SH-SY5Y (cell line): Measurements from ENCODE around the gene NFAM1.

ENCODE experiments used
- GATA2 ChIP-seq: IDR thresholded peaks from 2 replicates; pipeline ENCODE4 v1.6.1; 2011; ENCODE audit warnings: mild to moderate bottlenecking, low read depth, low read length
- GATA3 ChIP-seq: IDR thresholded peaks from 2 replicates; pipeline ENCODE4 v1.6.1; 2011; ENCODE audit warnings: low read depth, mild to moderate bottlenecking, low read length, moderate library complexity

The NFAM1 gene

DNA sequence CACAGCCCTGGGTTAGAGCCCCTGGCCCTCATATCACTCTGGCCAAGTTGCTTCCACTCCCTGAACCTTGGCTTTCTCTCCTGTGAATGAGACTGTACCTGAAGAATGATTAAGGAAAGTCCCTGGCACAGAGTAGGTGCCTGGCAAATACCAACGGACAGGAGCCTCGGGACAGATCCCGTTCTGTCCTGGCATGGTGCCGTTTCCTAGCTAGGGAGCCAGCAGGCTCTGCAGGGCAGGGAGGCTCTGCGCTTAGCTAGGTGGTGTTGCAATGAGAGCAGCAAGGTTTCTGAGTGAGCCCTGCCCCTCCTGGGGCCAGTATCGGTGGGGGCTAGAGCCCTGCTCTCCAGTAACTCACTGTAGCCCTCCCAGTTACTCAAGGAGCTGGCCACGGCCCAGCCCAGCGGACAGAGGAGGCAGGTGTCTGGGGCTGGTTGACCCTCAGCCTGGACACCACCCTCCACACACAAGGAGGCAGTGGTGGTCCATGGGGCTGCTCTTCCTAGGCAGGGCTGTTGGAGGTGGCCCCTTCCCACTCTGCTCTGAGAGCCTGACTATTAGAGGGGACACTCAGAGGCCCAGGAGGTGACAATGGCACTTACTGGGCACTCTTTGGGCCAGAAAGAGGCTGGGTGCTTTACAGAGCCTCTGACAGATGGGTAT lies 74.4 kb downstream of the NFAM1 start:
- TF ChIP-seq GATA3: no peak
- no peak for TF ChIP-seq GATA2

DNA sequence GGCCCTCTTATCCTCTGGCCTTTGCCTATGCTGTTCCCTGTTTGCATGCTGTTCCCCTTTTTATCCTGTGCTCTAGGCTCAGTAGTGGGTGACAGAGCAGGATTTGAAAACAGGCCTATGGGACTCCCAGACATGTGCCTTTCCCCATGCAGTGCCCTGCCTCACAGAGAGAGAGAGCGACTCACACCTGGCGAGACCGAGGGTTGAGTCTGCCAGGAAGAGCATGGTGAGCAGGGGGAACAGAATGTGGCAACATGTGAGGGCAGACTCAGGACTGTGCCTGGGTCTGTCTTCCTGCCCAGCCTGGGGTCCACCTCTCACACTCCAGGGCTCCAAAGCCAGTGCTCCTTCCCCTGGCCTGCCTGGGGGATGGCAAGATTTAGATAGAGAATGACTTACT lies 75.0 kb downstream of the NFAM1 start:
- TF ChIP-seq GATA3 (no peak), GATA2 (no peak)

DNA sequence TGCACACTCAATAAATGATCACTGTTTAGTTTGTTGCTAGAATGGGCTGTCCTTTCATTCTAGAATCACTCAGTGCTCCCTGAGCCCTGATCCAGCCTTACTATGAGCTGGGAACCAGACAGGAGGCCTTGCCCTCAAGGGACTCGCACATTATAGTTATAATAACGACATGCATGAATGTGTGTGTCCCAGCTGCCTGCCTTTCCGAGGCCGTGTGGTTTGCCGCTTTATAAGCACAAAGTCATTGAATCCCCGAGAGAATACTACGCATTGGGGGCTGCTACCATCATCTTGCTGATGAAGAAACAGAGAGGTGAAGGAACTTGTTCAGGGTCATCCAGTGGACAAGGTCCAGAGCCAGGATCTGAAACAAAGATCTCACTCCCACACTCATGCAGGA lies 75.7 kb downstream of the NFAM1 start:
- no peak for TF ChIP-seq GATA2

DNA sequence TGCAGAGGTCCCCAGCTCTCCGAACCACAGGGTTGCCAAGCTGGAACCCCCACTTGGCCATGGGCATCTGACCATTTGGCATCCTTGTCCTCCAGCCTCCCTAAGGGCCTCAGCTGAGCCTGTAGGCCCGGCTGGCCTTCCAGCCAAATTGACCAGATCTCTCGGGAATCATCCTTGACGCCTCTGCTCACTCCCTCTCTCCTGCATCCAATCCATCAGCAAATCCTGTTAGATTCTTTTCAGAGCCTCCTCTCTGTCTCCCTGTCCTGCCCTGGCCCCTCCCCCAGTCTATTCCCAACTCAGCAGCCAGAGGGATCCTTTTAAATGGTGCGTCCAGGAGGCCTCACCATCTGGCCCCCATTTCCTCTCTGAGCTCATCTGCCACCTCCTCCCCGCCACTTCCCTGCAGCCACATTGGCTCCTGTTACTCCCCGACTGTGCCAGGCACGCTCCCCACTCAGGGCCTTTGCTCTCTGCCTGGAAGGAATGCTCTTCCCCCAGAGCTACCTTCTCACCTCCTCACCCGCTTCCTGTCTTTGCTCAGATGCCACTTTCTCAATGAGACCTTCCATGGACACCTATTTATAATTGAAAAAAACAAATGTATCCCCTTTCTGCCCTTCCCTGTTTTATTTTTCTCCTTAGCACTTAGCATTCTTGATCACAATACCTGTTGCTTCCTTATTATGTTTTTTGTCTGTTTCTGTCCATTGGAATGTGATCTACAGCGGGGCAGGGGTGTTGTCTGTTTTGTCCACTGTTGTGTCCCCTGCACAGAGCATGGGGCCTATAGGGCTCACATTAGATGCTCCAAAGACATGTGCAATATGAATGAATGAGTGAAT lies 78.1 kb downstream of the NFAM1 start:
- TF ChIP-seq GATA3 (no peak), GATA2 (no peak)

DNA sequence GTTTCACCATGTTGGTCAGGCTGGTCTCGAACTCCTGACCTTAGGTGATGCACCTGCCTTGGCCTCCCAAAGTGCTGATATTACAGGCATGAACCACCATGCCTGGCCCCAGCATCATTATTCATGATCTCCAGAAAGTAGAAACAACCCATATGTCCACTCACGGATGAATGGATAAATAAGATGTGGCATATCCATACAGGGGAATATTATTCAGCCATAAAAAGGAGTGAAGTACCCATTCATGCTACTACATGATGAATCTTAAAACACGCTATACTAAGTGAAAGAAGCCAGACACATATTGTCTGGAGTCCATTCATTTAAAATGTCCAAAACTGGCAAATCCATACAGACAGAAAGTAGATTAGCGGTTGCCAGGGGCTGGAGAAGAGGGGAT lies 81.8 kb downstream of the NFAM1 start:
- TF ChIP-seq GATA2 (no peak), GATA3 (no peak)

DNA sequence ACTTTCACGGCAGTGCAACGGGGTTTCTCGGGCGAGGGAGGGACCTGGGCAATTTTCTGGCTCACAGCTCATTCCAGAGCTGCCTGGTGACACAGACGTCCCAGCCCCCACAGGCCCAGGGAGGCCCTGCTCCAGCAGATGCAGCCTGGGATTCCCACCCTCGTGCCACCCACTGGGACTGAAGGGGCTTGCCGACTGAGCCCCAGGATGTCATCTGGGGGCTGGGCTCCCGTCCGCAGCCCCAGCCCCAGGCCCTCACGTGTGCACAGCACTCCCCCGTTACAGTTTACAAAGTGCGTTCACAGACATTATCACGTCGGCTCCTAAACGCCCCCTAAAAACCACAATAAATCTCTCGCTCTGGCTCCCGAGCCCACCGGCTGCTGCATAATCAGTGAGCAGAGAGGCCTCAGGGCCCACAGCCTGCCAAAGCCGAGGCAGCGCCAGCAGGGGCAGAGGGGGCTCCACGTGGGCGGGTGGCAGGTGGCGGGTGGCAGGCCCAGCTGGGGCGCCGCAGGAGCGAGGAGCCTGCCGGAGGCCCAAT lies 84.8 kb downstream of the NFAM1 start:
- TF ChIP-seq GATA2: no peak

DNA sequence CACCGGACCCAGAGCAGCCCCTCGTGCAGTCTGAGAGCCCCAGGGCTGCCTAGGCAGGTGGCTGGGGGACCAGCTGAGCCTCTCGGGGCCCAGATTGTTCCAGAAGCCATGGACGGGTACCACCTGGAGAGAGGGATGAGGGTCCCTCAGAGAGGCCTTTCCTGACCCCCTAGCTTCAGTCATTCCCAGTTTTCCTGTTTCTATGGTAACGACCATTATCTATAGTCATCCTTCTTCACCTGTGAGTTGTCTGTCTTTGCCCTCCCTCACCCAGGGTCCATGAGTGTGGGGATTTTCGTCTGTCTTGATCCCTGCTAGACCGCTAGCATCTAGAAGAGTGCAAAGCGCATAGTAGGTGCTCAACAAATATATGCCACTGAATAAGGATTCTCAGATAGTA lies 85.5 kb downstream of the NFAM1 start:
- no peak for TF ChIP-seq GATA3
- no peak for TF ChIP-seq GATA2

DNA sequence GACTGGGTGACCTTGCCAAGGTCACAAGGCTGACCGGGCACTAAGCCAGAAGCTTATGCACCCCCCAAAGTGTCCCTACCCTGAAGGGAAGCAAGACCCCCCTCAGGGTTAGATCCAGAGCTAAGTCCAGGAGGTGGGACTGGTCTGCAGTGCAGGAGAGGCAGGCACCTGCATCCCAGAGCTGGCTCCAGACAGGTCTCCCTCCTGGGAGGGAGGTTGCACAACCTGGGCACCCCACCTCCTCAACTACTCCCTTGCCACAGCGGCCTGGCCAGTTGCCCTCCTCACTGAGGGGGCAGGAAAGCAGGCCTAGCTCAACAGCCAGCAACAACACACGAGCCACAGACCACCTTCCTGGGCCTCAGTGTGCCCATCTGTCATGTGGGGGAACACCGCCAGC lies 86.7 kb downstream of the NFAM1 start:
- TF ChIP-seq GATA3 (no peak), GATA2 (no peak)

DNA sequence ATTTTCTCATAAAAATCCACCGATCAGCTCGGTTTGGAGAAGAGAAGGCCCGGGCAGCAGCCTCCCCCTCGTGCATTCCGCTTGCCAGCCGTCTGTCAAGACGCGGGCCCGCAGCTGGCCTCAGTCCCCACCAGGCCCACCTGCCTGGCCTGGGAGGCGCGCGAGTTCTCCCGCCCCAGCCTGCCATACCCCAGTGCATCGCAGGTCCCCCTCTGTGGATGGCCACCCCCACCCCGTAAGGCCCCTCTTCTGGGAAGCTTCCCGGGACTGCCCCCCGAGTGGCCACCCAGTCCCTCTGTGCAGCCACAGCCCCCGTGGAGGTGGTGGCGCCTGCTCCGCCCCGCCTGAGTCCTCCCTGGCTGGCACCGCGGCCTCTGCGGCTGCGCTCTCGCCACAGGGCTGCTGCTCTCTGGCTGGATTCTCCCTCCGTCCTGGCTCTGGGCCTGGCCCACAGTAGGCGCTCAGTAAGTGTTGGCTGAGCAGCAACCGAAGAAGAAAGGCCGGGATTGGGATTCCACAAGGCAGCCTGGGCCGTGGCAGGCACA lies 87.8 kb downstream of the NFAM1 start:
- TF ChIP-seq GATA2 (no peak), GATA3 (no peak)

DNA sequence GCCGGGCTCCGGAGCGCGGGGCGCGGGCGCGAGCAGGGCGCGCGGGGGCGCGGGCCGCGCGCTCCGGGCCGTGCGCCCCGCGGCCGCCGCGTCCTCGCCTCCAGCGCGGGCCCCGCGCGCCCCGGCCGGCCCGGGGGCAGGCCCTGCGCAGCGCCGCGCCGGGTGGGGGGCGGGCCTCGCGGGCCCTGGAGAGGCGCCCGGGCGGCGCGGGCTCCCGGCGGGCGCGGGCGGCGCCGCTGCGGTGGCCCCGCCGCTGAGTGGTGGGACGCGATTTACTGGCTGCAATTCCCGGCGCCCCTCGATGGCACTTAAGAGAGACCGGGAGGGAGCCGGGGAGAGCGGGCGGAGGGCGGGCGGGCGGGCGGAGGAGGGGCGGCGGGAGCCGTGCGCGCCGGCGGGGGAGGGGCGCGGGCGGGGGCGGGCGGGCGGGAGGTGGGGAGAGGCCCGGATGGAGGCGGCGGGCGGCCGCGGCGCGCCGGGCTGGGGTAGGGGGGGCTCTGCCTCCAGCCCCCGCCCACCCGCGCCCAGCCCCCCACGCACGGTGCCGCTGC lies 88.6 kb downstream of the NFAM1 start:
- TF ChIP-seq GATA2 (no peak), GATA3 (no peak)

DNA sequence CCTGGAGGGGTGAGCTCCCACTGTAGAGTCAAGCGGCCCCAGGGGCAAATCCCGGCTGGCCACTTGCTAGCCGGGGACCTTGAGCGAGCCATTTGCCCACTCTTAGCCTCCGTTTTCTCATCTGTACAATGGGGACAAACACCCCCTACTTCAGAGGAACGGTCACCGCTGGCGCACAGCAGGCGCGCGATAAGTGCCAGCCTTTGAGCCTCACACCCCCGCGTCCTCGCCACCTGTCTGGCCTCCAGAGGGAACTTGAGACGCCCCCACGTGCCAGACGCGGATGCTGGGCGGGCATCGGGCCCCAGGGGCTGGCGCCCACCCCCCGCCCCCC lies 89.1 kb downstream of the NFAM1 start:
- TF ChIP-seq GATA2 (no peak), GATA3 (no peak)

DNA sequence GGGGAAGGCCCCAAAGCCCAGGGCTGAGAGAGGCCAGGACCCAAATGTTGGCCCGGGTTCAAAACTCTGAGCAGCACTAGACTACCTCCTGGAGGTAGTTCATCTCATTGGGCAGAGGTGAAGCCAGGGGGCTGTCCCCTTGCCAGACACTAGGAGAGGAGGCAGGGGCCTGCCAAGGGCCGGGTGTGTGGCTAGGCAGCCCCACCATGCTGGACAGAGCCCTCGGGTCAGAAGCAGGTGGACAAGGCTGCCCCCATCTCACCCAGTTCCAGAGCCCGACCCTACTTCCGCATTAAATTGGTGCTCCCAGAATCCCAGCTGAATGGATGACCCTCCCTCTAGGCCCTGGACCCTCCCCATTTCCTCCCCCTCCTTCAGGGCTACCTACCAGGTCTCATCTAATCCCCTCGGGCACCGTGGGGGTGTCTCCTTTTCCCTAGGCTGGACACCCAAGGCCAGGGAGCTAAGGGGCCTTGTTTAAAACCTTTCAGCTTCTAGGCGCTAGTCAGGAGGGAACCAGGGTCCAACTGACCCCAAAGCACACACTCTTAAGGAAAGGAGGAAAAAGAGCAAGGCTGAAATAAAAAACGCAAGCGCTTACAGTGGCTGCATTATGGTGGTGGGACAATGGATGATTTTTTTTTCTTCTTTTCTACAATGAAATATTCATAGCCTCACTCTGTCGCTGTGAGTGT lies 89.6 kb downstream of the NFAM1 start:
- TF ChIP-seq GATA3: no peak
- no peak for TF ChIP-seq GATA2

DNA sequence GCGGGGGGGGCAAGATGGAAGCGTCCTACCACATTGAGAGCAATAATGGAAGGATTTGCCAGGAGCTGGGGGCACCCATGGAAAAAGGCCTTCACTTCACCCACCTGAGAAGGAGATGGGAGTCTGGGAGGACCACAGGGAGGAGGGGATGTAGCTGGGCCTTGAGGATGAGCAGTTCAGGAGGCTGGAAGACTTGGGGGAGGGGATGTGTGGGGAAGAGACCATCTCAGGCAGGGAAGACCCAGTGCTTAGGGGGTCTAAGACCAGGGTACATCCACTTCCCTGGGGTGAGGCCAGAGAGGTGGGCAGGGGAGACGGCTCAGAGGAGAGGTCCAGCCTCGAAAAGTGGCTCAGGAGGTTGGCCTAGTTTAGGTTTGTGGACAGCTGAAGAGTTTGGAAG lies 90.4 kb downstream of the NFAM1 start:
- TF ChIP-seq GATA3 (no peak), GATA2 (no peak)

DNA sequence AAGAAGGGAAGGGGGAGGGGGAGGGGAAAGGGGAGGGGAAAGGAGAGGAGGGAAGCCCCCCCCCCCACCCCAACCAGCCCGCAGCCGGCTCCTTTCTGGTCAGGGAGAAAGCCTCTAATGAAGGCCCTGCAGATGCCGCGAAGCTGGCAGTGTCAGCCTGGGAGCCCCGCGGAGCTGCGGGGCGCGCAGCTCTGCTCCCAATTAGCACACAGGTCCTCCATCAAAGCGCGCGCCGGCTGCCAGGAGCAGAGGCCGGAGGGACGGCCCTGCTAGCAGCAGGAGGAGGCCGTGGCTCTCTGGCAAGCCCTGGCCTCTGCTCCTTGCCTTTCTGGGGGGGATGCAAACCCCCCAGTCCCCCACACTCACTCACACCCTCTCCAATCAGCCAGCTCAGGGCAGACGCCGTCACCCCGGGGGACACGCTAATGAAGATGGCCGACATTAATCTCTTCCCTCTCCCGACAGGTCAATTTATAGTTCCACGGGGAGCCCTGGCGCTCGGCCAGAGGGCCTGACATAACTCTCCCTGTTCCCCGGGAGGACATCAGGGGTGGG lies 91.3 kb downstream of the NFAM1 start:
- TF ChIP-seq GATA3: no peak

DNA sequence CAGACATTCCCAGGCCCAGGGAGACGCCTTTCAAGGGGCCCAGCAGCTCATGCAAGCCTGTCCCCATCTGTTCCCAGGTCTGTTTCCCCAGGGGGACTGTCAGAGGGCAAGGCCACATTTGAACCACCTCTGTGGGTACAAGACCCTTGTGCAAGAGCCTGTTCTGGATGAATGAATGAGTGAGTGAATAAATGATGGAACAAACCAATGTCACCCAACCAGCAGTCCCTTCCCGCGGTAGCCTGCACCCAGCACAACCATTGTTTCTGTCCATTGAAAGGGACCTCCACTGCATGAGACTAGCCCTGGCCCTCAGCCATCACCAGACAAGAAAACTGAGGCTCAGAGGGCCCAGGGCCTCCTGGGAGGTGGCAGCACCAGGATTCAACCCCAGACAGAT lies 92.1 kb downstream of the NFAM1 start:
- no peak for TF ChIP-seq GATA2
- TF ChIP-seq GATA3: no peak
